ENCODE results near the gene NOVA2. TPM values are rescaled to one million over a fixed set of nuclear protein-coding genes. Genes with fewer than 3 reads are reported as not detected.

The NOVA2 gene
- total and polyA plus RNA-seq, 9 of the 15 experiments (the other 6 are each of a cell fraction or from before 2014, with no cell fraction given), result not detected

DNA sequence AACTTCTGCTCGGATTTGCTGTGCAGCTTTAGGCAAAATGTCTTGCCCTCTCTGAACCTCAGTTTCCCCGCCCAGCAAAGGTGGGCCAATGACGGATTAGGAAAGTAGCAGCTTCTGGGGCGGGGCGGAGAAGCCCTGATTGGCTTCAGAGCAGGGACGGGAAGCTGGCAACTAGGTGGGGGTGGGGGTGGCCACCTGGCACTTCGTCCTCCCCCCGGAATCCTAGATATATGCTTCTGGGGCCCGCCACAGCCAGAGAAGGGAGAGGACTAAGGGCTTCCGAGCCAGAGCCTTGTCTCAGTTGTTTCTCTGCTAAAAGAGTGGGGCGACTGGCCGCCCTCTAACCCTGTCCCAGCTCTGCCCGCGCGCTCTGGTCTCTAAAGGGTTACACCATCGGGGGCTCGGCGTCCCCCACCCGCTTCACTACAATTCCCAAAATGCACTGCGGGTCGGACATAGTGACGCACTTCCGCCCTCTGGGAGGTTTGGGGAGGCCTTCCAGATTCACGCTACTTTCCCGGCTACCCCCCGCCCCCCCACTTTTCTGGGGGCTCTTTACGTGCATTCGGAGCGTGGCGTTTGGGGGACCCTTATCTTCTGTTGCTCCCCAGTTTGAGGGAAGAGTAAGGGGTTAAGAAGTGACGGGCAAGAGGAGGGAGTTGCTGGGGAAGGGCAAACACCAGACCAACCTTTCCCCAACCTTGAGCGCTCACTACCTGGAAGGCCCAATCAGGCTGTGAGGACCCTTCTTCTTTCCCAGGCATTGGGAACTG, 87.1 kb downstream of the NOVA2 start (continued):
- TF ChIP-seq TEAD4 (IDR thresholded peaks at IDR 0.05; ENCODE audit: low read length) (no peak), TEAD4 (CRISPR knock-in tag; IDR thresholded peaks at IDR 0.05; ENCODE audit: borderline replicate concordance) (no peak), AFF4 (CRISPR knock-in tag; IDR thresholded peaks at IDR 0.05) (peak; percentile 55; the same call in 1 of the 2 replicates), ZNF778 (CRISPR knock-in tag; IDR thresholded peaks at IDR 0.05) (no peak), ZNF12 (CRISPR knock-in tag; IDR thresholded peaks at IDR 0.05) (no peak), SMC3 (conservative IDR thresholded peaks at IDR 0.05; ENCODE audit: insufficient read depth, low read depth, low read length) (no peak), ZC3H8 (IDR thresholded peaks at IDR 0.05) (no peak), CREBBP (IDR thresholded peaks at IDR 0.05; ENCODE audit: low read depth, low read length) (no peak), TRIM24 (IDR thresholded peaks at IDR 0.05) (no peak), GABPB2 (CRISPR knock-in tag; conservative IDR thresholded peaks at IDR 0.05) (no peak), FOXA1 (IDR thresholded peaks at IDR 0.05; ENCODE audit: borderline replicate concordance) (no peak), SRSF7 (optimal IDR thresholded peaks at IDR 0.05; ENCODE audit: low read depth, low read length) (no peak), PRPF4 (IDR thresholded peaks at IDR 0.05; ENCODE audit: insufficient read depth, low read depth, low read length, poor library complexity, severe bottlenecking) (no peak), ATF6 (CRISPR knock-in tag; IDR thresholded peaks at IDR 0.05) (no peak), ZNF23 (CRISPR knock-in tag; IDR thresholded peaks at IDR 0.05) (no peak), RFX7 (CRISPR knock-in tag; IDR thresholded peaks at IDR 0.05) (no peak), RFX1 (IDR thresholded peaks at IDR 0.05) (no peak), PTRF (tag; IDR thresholded peaks at IDR 0.05) (no peak), STAG1 (CRISPR knock-in tag; IDR thresholded peaks at IDR 0.05; ENCODE audit: borderline replicate concordance) (no peak), ZSCAN32 (CRISPR knock-in tag; IDR thresholded peaks at IDR 0.05) (no peak)
- TF ChIP-seq, protein P1, sequence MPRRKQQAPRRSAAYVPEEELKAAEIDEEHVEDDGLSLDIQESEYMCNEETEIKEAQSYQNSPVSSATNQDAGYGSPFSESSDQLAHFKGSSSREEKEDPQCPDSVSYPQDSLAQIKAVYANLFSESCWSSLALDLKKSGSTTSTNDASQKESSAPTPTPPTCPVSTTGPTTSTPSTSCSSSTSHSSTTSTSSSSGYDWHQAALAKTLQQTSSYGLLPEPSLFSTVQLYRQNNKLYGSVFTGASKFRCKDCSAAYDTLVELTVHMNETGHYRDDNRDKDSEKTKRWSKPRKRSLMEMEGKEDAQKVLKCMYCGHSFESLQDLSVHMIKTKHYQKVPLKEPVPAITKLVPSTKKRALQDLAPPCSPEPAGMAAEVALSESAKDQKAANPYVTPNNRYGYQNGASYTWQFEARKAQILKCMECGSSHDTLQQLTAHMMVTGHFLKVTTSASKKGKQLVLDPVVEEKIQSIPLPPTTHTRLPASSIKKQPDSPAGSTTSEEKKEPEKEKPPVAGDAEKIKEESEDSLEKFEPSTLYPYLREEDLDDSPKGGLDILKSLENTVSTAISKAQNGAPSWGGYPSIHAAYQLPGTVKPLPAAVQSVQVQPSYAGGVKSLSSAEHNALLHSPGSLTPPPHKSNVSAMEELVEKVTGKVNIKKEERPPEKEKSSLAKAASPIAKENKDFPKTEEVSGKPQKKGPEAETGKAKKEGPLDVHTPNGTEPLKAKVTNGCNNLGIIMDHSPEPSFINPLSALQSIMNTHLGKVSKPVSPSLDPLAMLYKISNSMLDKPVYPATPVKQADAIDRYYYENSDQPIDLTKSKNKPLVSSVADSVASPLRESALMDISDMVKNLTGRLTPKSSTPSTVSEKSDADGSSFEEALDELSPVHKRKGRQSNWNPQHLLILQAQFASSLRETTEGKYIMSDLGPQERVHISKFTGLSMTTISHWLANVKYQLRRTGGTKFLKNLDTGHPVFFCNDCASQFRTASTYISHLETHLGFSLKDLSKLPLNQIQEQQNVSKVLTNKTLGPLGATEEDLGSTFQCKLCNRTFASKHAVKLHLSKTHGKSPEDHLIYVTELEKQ (CRISPR knock-in tag; IDR thresholded peaks at IDR 0.05), result no peak
